PC-9 (cell line): Measurements from ENCODE around the gene NRBP1. TPM values are rescaled to one million over a fixed set of nuclear protein-coding genes. Genes with fewer than 3 reads are reported as not detected.

Experiments
- BruUV-seq: library from RNA; stranded (reverse); fragments of 400-500 nt; replicated peaks from 2 replicates; lab custom pipeline; 2021; lab: Mats Ljungman, UMichigan
- CTCF ChIA-PET: fragments of 300-600 bp; sonication (Branson Sonifier 250); formaldehyde crosslinking; loops from one replicate; lab custom pipeline; 2022; ENCODE audit warnings: antibody characterized with exemption; lab: Charles Lee
- POLR2A ChIA-PET: fragments of 300-600 bp; sonication (Branson Sonifier 250); formaldehyde crosslinking; loops from one replicate; lab custom pipeline; 2022; ENCODE audit warnings: antibody characterized with exemption; ENCODE audit not compliant: unreplicated experiment; lab: Charles Lee
- DNase-seq, 2 experiments: peaks; one replicate each; pipeline versions ENCODE4 v3.0.0 to v3.0.0-alpha.2; 2015 to 2022; ENCODE audit warnings: mixed read lengths in 1 of 2
- H2AFZ ChIP-seq: fragments of 200-600 bp; sonication (generic); 2 replicates; pipeline ENCODE4 v1.8.1; 2017; ENCODE audit warnings: antibody characterized with exemption
- H3F3A ChIP-seq: fragments of 200-600 bp; sonication (generic); 2 replicates; pipeline ENCODE4 v1.8.1; 2017; ENCODE audit warnings: antibody characterized with exemption, mild to moderate bottlenecking, low read depth; ENCODE audit not compliant: insufficient read depth
- H3K27ac ChIP-seq: fragments of 200-600 bp; sonication (generic); 2 replicates; pipeline ENCODE4 v1.6.1; 2016; ENCODE audit warnings: mixed run types
- H3K27me3 ChIP-seq: fragments of 200-600 bp; sonication (generic); 2 replicates; pipeline ENCODE4 v1.6.1; 2016; ENCODE audit warnings: low read depth, mixed run types; ENCODE audit not compliant: insufficient read depth
- H3K36me3 ChIP-seq: fragments of 200-600 bp; sonication (generic); 2 replicates; pipeline ENCODE4 v1.6.1; 2016; ENCODE audit warnings: low read depth, mixed run types
- H3K4me1 ChIP-seq: fragments of 200-600 bp; sonication (generic); replicated peaks from 2 replicates; pipeline ENCODE4 v1.6.1; 2016; ENCODE audit warnings: mixed run types; ENCODE audit not compliant: insufficient read depth
- H3K4me2 ChIP-seq: fragments of 200-600 bp; sonication (generic); 2 replicates; pipeline ENCODE4 v1.6.1; 2017; ENCODE audit warnings: mixed run types
- H3K4me3 ChIP-seq: fragments of 200-600 bp; sonication (generic); 2 replicates; pipeline ENCODE4 v1.6.1; 2016; ENCODE audit warnings: mixed run types
- H3K79me2 ChIP-seq: fragments of 200-600 bp; sonication (generic); 2 replicates; pipeline ENCODE4 v1.6.1; 2017; ENCODE audit warnings: low read depth, mixed run types
- H3K9me2 ChIP-seq: fragments of 200-600 bp; sonication (generic); 2 replicates; pipeline ENCODE4 v1.8.1; 2017; ENCODE audit warnings: mild to moderate bottlenecking; ENCODE audit not compliant: insufficient read depth
- H3K9me3 ChIP-seq: fragments of 200-600 bp; sonication (generic); 2 replicates; pipeline ENCODE4 v1.8.1; 2016; ENCODE audit warnings: low read depth; ENCODE audit not compliant: insufficient read depth
- H4K20me1 ChIP-seq: fragments of 200-600 bp; sonication (generic); 2 replicates; pipeline ENCODE4 v1.8.1; 2017; ENCODE audit not compliant: insufficient read depth
- CTCF ChIP-seq: fragments of 200-600 bp; sonication (generic); conservative IDR thresholded peaks from 2 replicates; pipeline ENCODE4 v1.6.1; 2017; ENCODE audit warnings: mixed run types, antibody characterized with exemption, mild to moderate bottlenecking, moderate library complexity
- EZH2 ChIP-seq: fragments of 200-600 bp; sonication (generic); IDR thresholded peaks from 2 replicates; pipeline ENCODE4 v1.8.0; 2017; ENCODE audit warnings: antibody characterized with exemption, low read depth
- intact Hi-C: fragments of 100-400 bp; cut with micrococcal nuclease; formaldehyde crosslinking; loops from one replicate; pipeline ENCODE4 v1.10.0; 2022; ENCODE audit not compliant: unreplicated experiment
- total RNA-seq: library from RNA; stranded (reverse); gene quantifications from 2 replicates; pipeline ENCODE4 v1.2.3, GENCODE V29; 2021

NRBP1 gene
- total RNA-seq, 1 experiment from 2014 or later, result 83.9 TPM

- H3K9me2 ChIP-seq, result no peaks in the 10 kb centered on the region
These were observed 29.5 kb upstream of the NRBP1 start for GRCh38 chr2:27398962-27399361.

GRCh38 chr2:27400348-27401135, 27.9 kb upstream of the NRBP1 start:
- no peaks in the 10 kb centered on the region for H3K4me1 ChIP-seq
- no peak overlapping the region for H3K4me3 ChIP-seq
- peaks cover 99% of the 10 kb centered on the region for H3K79me2 ChIP-seq
- TF ChIP-seq EZH2 (no peak), CTCF (no peak)
- no peak overlapping the region for H3K4me2 ChIP-seq
- H2AFZ ChIP-seq, result no peak overlapping the region
- H3K9me3 ChIP-seq, result no peaks in the 10 kb centered on the region
- peaks cover 10% of the 10 kb centered on the region; the same call in 1 of the 2 replicates for H3K36me3 ChIP-seq
- peaks cover 29% of the 10 kb centered on the region for H3F3A ChIP-seq
- no peaks in the 10 kb centered on the region for H3K9me2 ChIP-seq
- no peaks in the 10 kb centered on the region for H3K27me3 ChIP-seq
- H3K27ac ChIP-seq, result no peak overlapping the region
- intact Hi-C loops, result no loop called here
- ChIA-PET CTCF (no interaction called here), POLR2A (no interaction called here)
- DNase-seq, result no peak
- BruUV-seq, result no TSS peak
- peaks cover 88% of the 10 kb centered on the region for H4K20me1 ChIP-seq

More at GRCh38 chr2:27398962-27399361, 29.5 kb upstream of the NRBP1 start:
- no TSS peak for BruUV-seq
- intact Hi-C loops, result no loop called here
- H2AFZ ChIP-seq, result no peak overlapping the region
- no peak for DNase-seq
- no peaks in the 10 kb centered on the region for H3K4me1 ChIP-seq
- peaks cover 31% of the 10 kb centered on the region for H3F3A ChIP-seq
- H3K4me2 ChIP-seq, result no peak overlapping the region
- H3K27ac ChIP-seq, result no peak overlapping the region
- no peak for TF ChIP-seq EZH2
- TF ChIP-seq CTCF, result no peak
- POLR2A ChIA-PET, result no interaction called here
- no peaks in the 10 kb centered on the region for H3K27me3 ChIP-seq
- peaks cover 10% of the 10 kb centered on the region; the same call in 1 of the 2 replicates for H3K36me3 ChIP-seq
- peaks cover 99% of the 10 kb centered on the region for H3K79me2 ChIP-seq
- CTCF ChIA-PET, result no interaction called here
- peaks cover 88% of the 10 kb centered on the region for H4K20me1 ChIP-seq
- no peaks in the 10 kb centered on the region for H3K9me3 ChIP-seq
- no peak overlapping the region for H3K4me3 ChIP-seq

DNA sequence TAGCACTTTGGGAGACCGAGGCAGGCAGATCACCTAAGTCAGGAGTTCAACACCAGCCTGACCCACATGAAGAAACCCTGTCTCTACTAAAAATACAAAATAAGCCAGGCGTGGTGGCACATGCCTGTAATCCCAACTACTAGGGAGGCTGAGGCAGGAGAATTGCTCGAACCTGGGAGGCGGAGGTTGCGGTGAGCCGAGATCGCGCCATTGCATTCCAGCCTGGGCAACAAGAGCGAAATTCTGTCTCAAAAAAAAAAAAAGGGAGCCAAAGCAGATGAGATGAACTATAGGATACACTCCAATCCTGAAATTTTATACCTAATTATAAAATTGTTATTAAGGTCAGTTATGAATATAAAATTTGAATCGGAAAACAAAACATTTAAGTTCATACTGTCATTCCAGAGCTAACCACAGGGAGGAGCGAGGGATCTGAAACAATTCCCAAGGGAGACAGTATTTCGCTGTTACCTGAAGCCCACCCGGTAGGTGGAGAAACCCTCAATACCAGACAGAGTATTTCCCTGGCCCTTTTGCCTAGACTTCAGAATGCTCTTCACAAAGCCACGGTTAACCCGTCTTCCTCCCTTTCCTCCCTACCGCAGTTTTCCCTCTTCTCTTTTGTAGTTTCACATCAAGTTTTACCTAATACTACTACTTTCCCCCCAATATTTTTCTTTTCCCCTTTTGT, 20.5 kb upstream of the NRBP1 start:
- no peaks in the 10 kb centered on the region for H3K9me2 ChIP-seq
- peaks cover 22% of the 10 kb centered on the region for H3K4me1 ChIP-seq
- peak overlapping the region; percentile 98 for H3K4me2 ChIP-seq
- intact Hi-C loops, result loop anchor here (1.0 to 5.0 kb wide), 4 partner anchors 34 to 275 kb away; partner anchors contain the start of genes CCDC121, GPN1, KRTCAP3 and SLC4A1AP
- TF ChIP-seq CTCF (peak; percentile 86), EZH2 (no peak)
- peak overlapping the region; percentile 63; the same call in 1 of the 2 replicates for H3K27ac ChIP-seq
- peaks cover 51% of the 10 kb centered on the region for H4K20me1 ChIP-seq
- H3K27me3 ChIP-seq, result no peaks in the 10 kb centered on the region
- CTCF ChIA-PET, result no interaction called here
- no peak overlapping the region for H2AFZ ChIP-seq
- no peaks in the 10 kb centered on the region for H3K9me3 ChIP-seq
- H3K36me3 ChIP-seq, result peaks cover 12% of the 10 kb centered on the region; the same call in 1 of the 2 replicates
- peak; percentile 25 to 55 for DNase-seq
- H3F3A ChIP-seq, result peaks cover 33% of the 10 kb centered on the region
- peaks cover 64% of the 10 kb centered on the region for H3K79me2 ChIP-seq
- no TSS peak for BruUV-seq
- peak overlapping the region; percentile 97 for H3K4me3 ChIP-seq
- POLR2A ChIA-PET, result interaction anchor here (0.7 kb wide), 1 partner anchor 13 kb away, joined by 13 read pairs; no protein-coding TSS in a partner anchor
